Ramos (cell line): ENCODE measurements around the gene PRAC1.

Experiments used
- in situ Hi-C: fragments of 300-500 bp; cut with MboI; formaldehyde crosslinking; loops from one replicate; pipeline ENCODE4 v1.14.3; 2022; ENCODE audit warnings: low sequenced_read_pairs; ENCODE audit not compliant: unreplicated experiment

PRAC1 gene

DNA sequence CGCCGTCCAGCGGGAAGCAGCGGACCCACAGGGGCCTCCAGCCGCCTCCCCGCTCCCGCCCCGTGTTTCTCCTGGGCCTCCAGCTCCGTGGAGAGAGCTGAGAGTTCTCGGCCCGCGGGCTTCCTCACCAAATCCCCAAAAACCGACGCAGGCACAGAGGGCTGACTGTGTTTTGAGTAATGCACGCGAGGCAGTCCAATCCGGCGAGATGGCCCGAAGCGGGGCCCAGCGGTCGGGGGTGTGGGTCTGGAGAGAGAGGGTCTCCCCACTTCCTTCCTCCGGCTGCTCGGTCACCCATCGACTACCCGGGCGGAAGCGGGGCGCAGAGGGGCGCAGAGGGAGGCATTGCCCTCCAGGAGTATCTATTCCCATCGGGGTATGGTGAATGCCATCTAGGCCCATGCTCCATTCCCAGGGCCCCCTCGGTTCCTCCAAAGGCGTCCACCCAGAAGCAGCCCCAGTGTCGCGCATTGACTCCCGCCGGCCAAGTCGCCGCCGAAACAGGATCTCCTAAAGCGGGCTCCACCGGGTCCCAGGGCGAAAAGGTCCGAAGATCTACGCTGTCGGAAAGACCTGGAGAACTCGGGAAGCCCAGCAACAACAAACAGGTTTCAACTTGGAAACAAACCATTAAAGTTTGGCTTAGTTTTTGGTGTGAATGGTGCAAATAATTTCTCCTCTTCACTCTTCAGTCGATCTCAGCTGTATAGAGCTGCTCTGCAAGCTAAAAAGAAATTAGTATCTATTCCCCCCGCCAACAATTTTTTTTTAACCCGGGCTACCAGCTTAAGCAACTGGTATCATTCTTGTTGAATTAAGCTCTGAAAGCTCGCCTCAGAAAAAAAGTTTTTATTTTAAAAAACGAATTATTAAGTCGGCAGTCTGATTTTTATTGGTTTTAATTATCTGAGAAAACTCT lies 25.4 kb upstream of the PRAC1 start:
- in situ Hi-C loops = no loop called here

GRCh38 chr17:48746916-48747444 lies 24.7 kb upstream of the PRAC1 start:
- in situ Hi-C loops = no loop called here

GRCh38 chr17:48745381-48746275 lies 23.3 kb upstream of the PRAC1 start:
- in situ Hi-C loops = no loop called here

DNA sequence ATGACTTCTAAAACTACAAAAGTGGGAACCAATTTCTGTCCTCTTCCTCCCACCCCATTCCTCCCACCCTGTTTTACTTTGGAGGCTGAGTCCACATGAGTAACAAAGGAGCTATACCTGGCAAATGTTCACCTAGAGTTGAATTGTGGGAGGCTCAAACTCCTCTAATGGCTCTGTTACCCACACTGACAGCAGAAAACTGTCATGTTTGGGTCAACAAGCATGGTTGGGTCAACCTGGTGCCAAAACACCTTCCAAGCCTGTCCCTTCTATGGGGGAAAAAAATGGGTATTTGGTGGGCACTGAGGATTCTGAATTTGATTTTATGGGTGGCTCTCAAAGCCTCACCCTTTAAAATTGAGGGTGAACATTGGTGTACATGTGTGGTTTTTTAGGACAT lies 18.2 kb upstream of the PRAC1 start:
- in situ Hi-C loops = no loop called here

GRCh38 chr17:48738803-48739526 lies 16.6 kb upstream of the PRAC1 start:
- in situ Hi-C loops = no loop called here

- in situ Hi-C loops = no loop called here
Observed at GRCh38 chr17:48738424-48738802, 16.1 kb upstream of the PRAC1 start.

- in situ Hi-C loops = no loop called here
Observed at GRCh38 chr17:48737330-48738043, 15.2 kb upstream of the PRAC1 start.

DNA sequence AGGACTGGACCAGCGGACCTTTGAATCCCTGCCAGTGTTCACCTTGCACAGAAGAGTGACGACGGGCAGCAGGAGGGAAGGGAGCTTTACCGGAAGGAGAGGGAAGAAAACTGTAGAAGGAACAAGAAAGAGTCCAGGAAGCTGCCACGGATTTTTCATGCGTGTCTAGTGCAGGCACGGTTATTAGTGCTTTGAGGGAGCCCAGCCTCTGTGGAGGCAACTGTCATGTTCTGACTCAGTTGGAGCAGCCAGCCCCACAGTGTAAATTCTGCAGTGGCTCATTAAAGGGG lies 12.7 kb upstream of the PRAC1 start:
- in situ Hi-C loops = no loop called here

DNA sequence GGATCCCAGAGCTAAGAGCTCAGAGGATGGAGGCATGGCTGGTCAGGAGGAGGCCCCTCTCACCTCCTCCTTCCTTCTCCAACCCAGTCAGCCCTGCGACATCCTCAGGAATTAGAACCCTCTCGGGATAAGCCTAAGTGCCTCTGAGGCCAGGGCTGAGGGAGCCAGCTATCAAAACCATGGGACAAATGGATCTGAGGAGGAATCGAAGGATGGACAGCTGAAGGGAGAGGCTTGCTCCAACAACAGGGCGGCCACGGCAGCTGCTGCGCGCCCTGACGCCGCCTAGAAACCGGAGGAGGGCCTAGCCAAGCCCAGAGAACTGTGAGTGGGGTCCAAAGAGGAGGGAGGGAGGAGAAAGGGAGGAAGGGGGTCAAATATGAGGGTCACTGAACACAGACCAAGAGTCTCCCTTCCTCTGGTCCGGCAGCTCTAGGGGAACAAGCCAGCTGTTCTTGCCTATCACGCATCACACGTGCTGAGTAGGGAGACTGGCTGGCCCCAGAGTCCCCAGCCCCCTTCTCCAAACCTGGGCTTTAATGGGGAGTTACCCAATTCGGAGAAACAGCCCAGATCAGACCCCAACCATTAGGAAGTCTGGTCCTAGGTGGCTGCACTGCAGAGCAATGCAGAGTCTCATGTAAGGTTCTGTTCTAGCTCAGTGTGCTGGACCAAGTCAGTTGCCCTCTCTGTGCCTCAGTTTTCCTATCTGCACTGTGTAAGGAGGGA lies 12.2 kb upstream of the PRAC1 start:
- in situ Hi-C loops = no loop called here

- in situ Hi-C loops = no loop called here
Observed at GRCh38 chr17:48733632-48734328, 11.5 kb upstream of the PRAC1 start.

- in situ Hi-C loops = no loop called here
Observed at GRCh38 chr17:48732688-48733629, 10.6 kb upstream of the PRAC1 start.

- in situ Hi-C loops = no loop called here
Observed at GRCh38 chr17:48731355-48731754, 9.0 kb upstream of the PRAC1 start.

- in situ Hi-C loops = no loop called here
Observed at GRCh38 chr17:48730240-48730550, 7.9 kb upstream of the PRAC1 start.

GRCh38 chr17:48729335-48730239 lies 7.3 kb upstream of the PRAC1 start:
- in situ Hi-C loops = no loop called here

- in situ Hi-C loops = no loop called here
Observed at GRCh38 chr17:48728232-48729231, 6.2 kb upstream of the PRAC1 start, which contains the start of gene HOXB13. Gene HOXB13 (minus strand): TSS chr17:48728750. CDS start chr17:48728593, 157 bp downstream.
